ENCODE measurements around the gene CD300LD.
"Not testable (repeated sequence)": the region's sequence is repeated elsewhere in the genome, so short reads cannot be mapped to it uniquely, and the experiment has no call there.

Gene CD300LD

GRCh38 chr17:74606050-74606449 lies 14.0 kb upstream of the CD300LD start:
- DNase-seq (ENCODE audit: low spot score): no peak

- DNase-seq (ENCODE audit: low spot score): peak; percentile 79
Observed at GRCh38 chr17:74605361-74605760, 13.3 kb upstream of the CD300LD start.

GRCh38 chr17:74604761-74605160 lies 12.7 kb upstream of the CD300LD start:
- no peak for DNase-seq (ENCODE audit: low spot score)

- no peak for DNase-seq (ENCODE audit: low spot score)
Observed at GRCh38 chr17:74604200-74604599, 12.1 kb upstream of the CD300LD start.

GRCh38 chr17:74603746-74604145 lies 11.7 kb upstream of the CD300LD start:
- DNase-seq (ENCODE audit: low spot score): no peak

- DNase-seq (ENCODE audit: low spot score): no peak
Observed at GRCh38 chr17:74603037-74603635, 11.1 kb upstream of the CD300LD start.

GRCh38 chr17:74601944-74602572 lies 10.0 kb upstream of the CD300LD start:
- peak; percentile 69 for DNase-seq (ENCODE audit: low spot score)

GRCh38 chr17:74599448-74599939 lies 7.4 kb upstream of the CD300LD start:
- DNase-seq (ENCODE audit: low spot score): peak; percentile 10

GRCh38 chr17:74599023-74599399 lies 6.9 kb upstream of the CD300LD start:
- no peak for DNase-seq (ENCODE audit: low spot score)

- no peak for DNase-seq (ENCODE audit: low spot score)
Observed at GRCh38 chr17:74598346-74599022, 6.4 kb upstream of the CD300LD start.

- DNase-seq (ENCODE audit: low spot score): no peak
Observed at GRCh38 chr17:74597069-74597790, 5.1 kb upstream of the CD300LD start.

- DNase-seq (ENCODE audit: low spot score): no peak
Observed at GRCh38 chr17:74595037-74595750, 3.1 kb upstream of the CD300LD start.

- no peak for DNase-seq (ENCODE audit: low spot score)
Observed at GRCh38 chr17:74591503-74591902, 580 bp downstream of the CD300LD start.

GRCh38 chr17:74585711-74586110 lies 6.4 kb downstream of the CD300LD start:
- no peak for DNase-seq (ENCODE audit: low spot score)

GRCh38 chr17:74584292-74585060 lies 7.6 kb downstream of the CD300LD start:
- DNase-seq (ENCODE audit: low spot score): no peak

- no peak for DNase-seq (ENCODE audit: low spot score)
Observed at GRCh38 chr17:74582633-74583032, 9.4 kb downstream of the CD300LD start.

GRCh38 chr17:74579900-74580299 lies 12.2 kb downstream of the CD300LD start:
- no peak for DNase-seq (ENCODE audit: low spot score)

GRCh38 chr17:74578979-74579378 lies 13.1 kb downstream of the CD300LD start:
- DNase-seq (ENCODE audit: low spot score): no peak

- no peak for DNase-seq (ENCODE audit: low spot score)
Observed at GRCh38 chr17:74574489-74575142, 17.5 kb downstream of the CD300LD start.

GRCh38 chr17:74573635-74574034 lies 18.4 kb downstream of the CD300LD start:
- not testable (repeated sequence) for DNase-seq (ENCODE audit: low spot score)

GRCh38 chr17:74573169-74573568 lies 18.9 kb downstream of the CD300LD start:
- no peak for DNase-seq (ENCODE audit: low spot score)

Data from cerebellar cortex (tissue), 1 donor.